Suprapubic skin (tissue), 4 donors: ENCODE measurements around the gene PGC. TPM values are rescaled to one million over a fixed set of nuclear protein-coding genes. Genes with fewer than 3 reads are reported as not detected.

Source experiments
- DNase-seq, 2 donors: peaks; one replicate each; pipeline ENCODE4 v3.0.0-alpha.2; 2019; ENCODE audit warnings: low spot score in 2 of 2
- H3K27ac ChIP-seq: fragments of 200-600 bp; sonication (generic); one replicate; pipeline ENCODE4 v1.5.1; 2019
- H3K27me3 ChIP-seq: fragments of 200-600 bp; sonication (generic); one replicate; pipeline ENCODE4 v1.5.1; 2019
- H3K36me3 ChIP-seq: fragments of 200-600 bp; sonication (generic); one replicate; pipeline ENCODE4 v1.5.1; 2019
- H3K4me1 ChIP-seq: fragments of 200-600 bp; sonication (generic); one replicate; pipeline ENCODE4 v1.5.1; 2019
- H3K4me3 ChIP-seq: fragments of 200-600 bp; sonication (generic); one replicate; pipeline ENCODE4 v1.5.1; 2019; ENCODE audit warnings: mild to moderate bottlenecking
- H3K9me3 ChIP-seq: fragments of 200-600 bp; sonication (generic); one replicate; pipeline ENCODE4 v1.5.1; 2019
- CTCF ChIP-seq, 2 donors: fragments of 200-600 bp in 1 of 2; fragments of 450-650 bp in 1 of 2; sonication (generic) in 1 of 2; IDR thresholded peaks; one replicate each; pipeline ENCODE4 v1.5.1; 2016 to 2019; ENCODE audit warnings: antibody characterized with exemption in 2 of 2, mild to moderate bottlenecking in 1 of 2, moderate library complexity in 1 of 2
- EP300 ChIP-seq: sonication (generic); formaldehyde crosslinking; IDR thresholded peaks from one replicate; pipeline ENCODE4 v1.6.1; 2017; ENCODE audit warnings: antibody characterized with exemption
- POLR2A ChIP-seq, 2 donors: fragments of 450-650 bp; IDR thresholded peaks; one replicate each; pipeline ENCODE4 v1.6.1; 2017; ENCODE audit warnings: antibody characterized with exemption in 2 of 2, mild to moderate bottlenecking in 2 of 2, moderate library complexity in 2 of 2
- POLR2AphosphoS5 ChIP-seq, 3 donors: sonication (generic); formaldehyde crosslinking; IDR thresholded peaks; one replicate each; pipeline ENCODE4 v1.6.1; 2017; ENCODE audit warnings: antibody characterized with exemption in 3 of 3
- WGBS: methylation state at CpG from one replicate; pipeline ENCODE4 v1.1.5; 2018; 5-methylcytosine and 5-hydroxymethylcytosine counted together
- total RNA-seq, 4 donors: library from RNA; depleted of rRNA; stranded (reverse); fragments of >200 nt; gene quantifications; one replicate each; pipeline ENCODE4 v1.1.0, GENCODE V29; 2016

The PGC gene
- total RNA-seq, 4 donors from 2014 or later = not detected

- Histone ChIP-seq H3K4me3 (no peak overlapping the region), H3K27me3 (no peaks in the 10 kb centered on the region), H3K4me1 (peaks cover 20% of the 10 kb centered on the region), H3K36me3 (no peaks in the 10 kb centered on the region), H3K9me3 (no peaks in the 10 kb centered on the region), H3K27ac (no peak overlapping the region)
- no peak for DNase-seq
- WGBS = 91% methylated on average over 6 of the region's 6 CpGs
- TF ChIP-seq EP300 (no peak), CTCF (IDR thresholded peaks at IDR 0.05) (no peak), POLR2AphosphoS5 (IDR thresholded peaks at IDR 0.05) (no peak), POLR2A (IDR thresholded peaks at IDR 0.05) (no peak)
These were observed 50.4 kb downstream of the PGC start for GRCh38 chr6:41696788-41697187.

- H3K36me3 ChIP-seq = peaks cover 5% of the 10 kb centered on the region
- no peaks in the 10 kb centered on the region for H3K9me3 ChIP-seq
- 85% methylated on average over 6 of the region's 6 CpGs for WGBS
- TF ChIP-seq POLR2AphosphoS5 (IDR thresholded peaks at IDR 0.05) = no peak
- TF ChIP-seq CTCF (IDR thresholded peaks at IDR 0.05) = no peak
- no peak for TF ChIP-seq EP300
- no peak for TF ChIP-seq POLR2A (IDR thresholded peaks at IDR 0.05)
- H3K4me3 ChIP-seq = no peak overlapping the region
- no peak overlapping the region for H3K27ac ChIP-seq
- no peak for DNase-seq
- no peaks in the 10 kb centered on the region for H3K27me3 ChIP-seq
- H3K4me1 ChIP-seq = peaks cover 20% of the 10 kb centered on the region
These were observed 51.4 kb downstream of the PGC start for GRCh38 chr6:41695825-41696224.

GRCh38 chr6:41694815-41695526, 52.2 kb downstream of the PGC start:
- TF ChIP-seq POLR2A (IDR thresholded peaks at IDR 0.05) = no peak
- no peak for TF ChIP-seq EP300
- no peak for TF ChIP-seq POLR2AphosphoS5 (IDR thresholded peaks at IDR 0.05)
- TF ChIP-seq CTCF (IDR thresholded peaks at IDR 0.05) = no peak
- no peak overlapping the region for H3K27ac ChIP-seq
- no peaks in the 10 kb centered on the region for H3K9me3 ChIP-seq
- DNase-seq = no peak
- peaks cover 22% of the 10 kb centered on the region for H3K4me1 ChIP-seq
- WGBS = 85% methylated on average over 5 of the region's 6 CpGs
- no peak overlapping the region for H3K4me3 ChIP-seq
- H3K36me3 ChIP-seq = peaks cover 13% of the 10 kb centered on the region
- H3K27me3 ChIP-seq = no peaks in the 10 kb centered on the region

DNA sequence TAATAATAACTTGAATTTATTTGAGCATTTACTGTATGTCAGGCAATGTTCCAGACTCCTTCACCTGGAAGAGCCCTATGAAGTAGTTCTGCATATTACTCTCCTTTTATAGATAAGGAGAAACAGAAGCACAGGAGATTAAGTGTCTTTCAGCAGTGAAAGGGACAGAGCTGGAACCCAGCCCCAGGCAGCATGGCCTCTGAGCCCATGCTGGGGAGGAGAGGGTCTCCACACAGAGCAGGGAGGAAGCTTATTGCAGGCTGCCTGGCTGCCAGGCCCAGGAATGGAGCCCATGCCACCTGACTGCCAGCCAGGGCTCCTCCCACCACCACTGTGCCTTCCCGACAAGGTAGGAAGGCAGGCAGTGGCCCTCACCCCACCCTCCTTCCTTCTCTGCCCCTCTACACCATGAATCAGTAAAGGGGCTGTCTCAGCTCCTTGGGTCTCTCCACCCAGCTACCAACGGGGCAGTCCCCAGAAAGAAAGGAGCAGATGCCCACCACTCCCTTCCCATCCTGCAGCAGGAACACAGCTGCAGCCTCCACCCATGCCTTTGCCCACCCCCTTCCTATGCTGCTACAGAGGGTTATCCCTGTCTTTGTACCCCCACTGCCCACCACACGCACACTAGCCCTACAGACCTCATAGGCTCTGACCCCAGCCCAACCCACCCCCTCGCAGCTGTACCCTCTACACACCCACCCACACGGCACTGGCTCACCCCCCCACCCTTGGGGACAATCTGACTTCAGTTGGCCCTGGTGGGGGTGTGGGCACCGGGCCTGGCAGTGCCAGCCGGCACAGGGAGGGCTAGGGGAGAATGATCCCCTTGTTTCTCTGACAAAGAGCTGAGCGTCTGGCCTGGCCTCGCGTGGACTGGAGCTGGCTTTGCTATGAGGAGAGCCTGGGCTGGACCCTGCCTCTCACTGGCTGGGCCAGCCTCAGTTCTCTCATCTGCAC, 53.6 kb downstream of the PGC start:
- Histone ChIP-seq H3K36me3 (peaks cover 20% of the 10 kb centered on the region), H3K27ac (no peak overlapping the region), H3K27me3 (no peaks in the 10 kb centered on the region), H3K9me3 (no peaks in the 10 kb centered on the region), H3K4me1 (peaks cover 31% of the 10 kb centered on the region), H3K4me3 (no peak overlapping the region)
- no peak for TF ChIP-seq POLR2A (IDR thresholded peaks at IDR 0.05)
- TF ChIP-seq EP300 = no peak
- TF ChIP-seq POLR2AphosphoS5 (IDR thresholded peaks at IDR 0.05) = no peak
- TF ChIP-seq CTCF (IDR thresholded peaks at IDR 0.05) = no peak
- no peak for DNase-seq
- WGBS = 47% methylated on average over 7 of the region's 10 CpGs

DNA sequence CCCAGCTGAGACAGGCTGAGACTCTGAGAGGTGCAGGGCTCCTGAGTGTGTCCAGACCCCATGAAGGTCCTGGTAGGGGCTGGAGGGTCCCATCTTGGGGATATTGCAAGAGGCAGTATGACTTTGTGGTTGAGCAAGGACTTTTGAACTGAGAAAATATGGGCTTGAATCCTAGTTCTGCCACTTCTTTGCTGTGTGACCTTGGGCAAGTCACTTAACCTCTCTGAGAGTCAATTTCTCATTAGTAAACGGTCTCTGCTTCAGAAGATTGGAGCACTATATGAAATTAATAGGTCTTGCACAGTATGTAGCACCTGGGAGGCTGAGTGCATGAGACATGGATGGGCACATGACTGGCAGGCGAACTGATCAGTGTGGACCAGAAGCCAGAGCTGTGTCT, 54.5 kb downstream of the PGC start:
- TF ChIP-seq POLR2AphosphoS5 (IDR thresholded peaks at IDR 0.05) = no peak
- TF ChIP-seq POLR2A (IDR thresholded peaks at IDR 0.05) = no peak
- no peak for TF ChIP-seq EP300
- no peak for TF ChIP-seq CTCF (IDR thresholded peaks at IDR 0.05)
- Histone ChIP-seq H3K9me3 (no peaks in the 10 kb centered on the region), H3K4me3 (no peak overlapping the region), H3K4me1 (peaks cover 34% of the 10 kb centered on the region), H3K36me3 (peaks cover 27% of the 10 kb centered on the region), H3K27ac (no peak overlapping the region), H3K27me3 (no peaks in the 10 kb centered on the region)
- WGBS = 83% methylated on average over 2 of the region's 2 CpGs
- DNase-seq = no peak
